ENCODE results near the gene SELENOF.

GRCh38 chr1:86956221-86956620 is 42.3 kb upstream of the SELENOF start:
- no peak for TF ChIP-seq POLR2AphosphoS5 (IDR thresholded peaks at IDR 0.05; ENCODE audit: low read depth, low read length)
- no peak for TF ChIP-seq POLR2A (IDR thresholded peaks at IDR 0.05; ENCODE audit: low read depth, low read length)

All from GM12892 (cell line).